ENCODE measurements around the gene AADAT. TPM values are rescaled to one million over a fixed set of nuclear protein-coding genes. Genes with fewer than 3 reads are reported as not detected.

Gene AADAT
- total and polyA plus RNA-seq, 4 donors: 3.8 to 16.1 (median 12.4) TPM

GRCh38 chr4:170035231-170035630 lies 54.5 kb downstream of the AADAT start:
- Histone ChIP-seq H3K4me1 (ENCODE audit: control insufficient read depth in 4 of 4, insufficient read depth in 4 of 4, low read length in 3 of 4) (peaks cover 0 to 10% (median 4%) of the 10 kb centered on the region in 4 donors), H3K4me3 (ENCODE audit: low read depth in 1 of 3, low read length in 3 of 3) (no peak overlapping the region), H3K27ac (ENCODE audit: low read depth in 1 of 2, low read length in 2 of 2) (no peak overlapping the region), H3K27me3 (ENCODE audit: control insufficient read depth in 4 of 4, insufficient read depth in 4 of 4, low read length in 3 of 4) (no peaks in the 10 kb centered on the region), H3K9me3 (ENCODE audit: control insufficient read depth in 4 of 4, low read length in 3 of 4) (no peaks in the 10 kb centered on the region), H3K9ac (ENCODE audit: low read depth in 1 of 2, low read length in 2 of 2) (no peak overlapping the region), H3K36me3 (ENCODE audit: control insufficient read depth in 4 of 4, insufficient read depth in 3 of 4, low read depth in 1 of 4, low read length in 3 of 4) (no peaks in the 10 kb centered on the region)
- WGBS: 58% methylated on average over 1 of the region's 1 CpG
- TF ChIP-seq ATF3 (IDR thresholded peaks at IDR 0.05) (no peak), MAX (IDR thresholded peaks at IDR 0.05) (no peak), CTCF (IDR thresholded peaks at IDR 0.05; ENCODE audit: low read depth, low read length, missing input control) (no peak), HNF4G (IDR thresholded peaks at IDR 0.05) (no peak), TAF1 (conservative IDR thresholded peaks at IDR 0.05) (no peak), GABPA (IDR thresholded peaks at IDR 0.05 in 1 of 2, conservative IDR thresholded peaks at IDR 0.05 in 1 of 2) (no peak), FOXA2 (IDR thresholded peaks at IDR 0.05) (no peak)
- no peak for DNase-seq (ENCODE audit: low spot score)

GRCh38 chr4:170033999-170034398 lies 55.8 kb downstream of the AADAT start:
- no peak for DNase-seq (ENCODE audit: low spot score)
- H3K27ac ChIP-seq (ENCODE audit: low read depth in 1 of 2, low read length in 2 of 2): no peak overlapping the region
- H3K27me3 ChIP-seq (ENCODE audit: control insufficient read depth in 4 of 4, insufficient read depth in 4 of 4, low read length in 3 of 4): no peaks in the 10 kb centered on the region
- H3K4me3 ChIP-seq (ENCODE audit: low read depth in 1 of 3, low read length in 3 of 3): no peak overlapping the region
- peaks cover 0 to 10% (median 4%) of the 10 kb centered on the region in 4 donors for H3K4me1 ChIP-seq (ENCODE audit: control insufficient read depth in 4 of 4, insufficient read depth in 4 of 4, low read length in 3 of 4)
- no peaks in the 10 kb centered on the region for H3K36me3 ChIP-seq (ENCODE audit: control insufficient read depth in 4 of 4, insufficient read depth in 3 of 4, low read depth in 1 of 4, low read length in 3 of 4)
- WGBS: 95% methylated on average over 2 of the region's 2 CpGs
- H3K9ac ChIP-seq (ENCODE audit: low read depth in 1 of 2, low read length in 2 of 2): no peak overlapping the region
- TF ChIP-seq CTCF (IDR thresholded peaks at IDR 0.05; ENCODE audit: low read depth, low read length, missing input control) (no peak), SP1 (IDR thresholded peaks at IDR 0.05) (no peak), RXRA (IDR thresholded peaks at IDR 0.05) (no peak), RAD21 (IDR thresholded peaks at IDR 0.05) (no peak), YY1 (IDR thresholded peaks at IDR 0.05) (no peak), NR2F2 (IDR thresholded peaks at IDR 0.05) (no peak), ATF3 (IDR thresholded peaks at IDR 0.05) (no peak)
- H3K9me3 ChIP-seq (ENCODE audit: control insufficient read depth in 4 of 4, low read length in 3 of 4): no peaks in the 10 kb centered on the region

- no peaks in the 10 kb centered on the region for H3K27me3 ChIP-seq (ENCODE audit: control insufficient read depth in 4 of 4, insufficient read depth in 4 of 4, low read length in 3 of 4)
- WGBS: 53% methylated on average over 1 of the region's 1 CpG
- H3K4me1 ChIP-seq (ENCODE audit: control insufficient read depth in 4 of 4, insufficient read depth in 4 of 4, low read length in 3 of 4): peaks cover 0 to 10% (median 4%) of the 10 kb centered on the region in 4 donors
- H3K9ac ChIP-seq (ENCODE audit: low read depth in 1 of 2, low read length in 2 of 2): no peak overlapping the region
- no peak overlapping the region for H3K27ac ChIP-seq (ENCODE audit: low read depth in 1 of 2, low read length in 2 of 2)
- no peak overlapping the region for H3K4me3 ChIP-seq (ENCODE audit: low read depth in 1 of 3, low read length in 3 of 3)
- no peaks in the 10 kb centered on the region for H3K36me3 ChIP-seq (ENCODE audit: control insufficient read depth in 4 of 4, insufficient read depth in 3 of 4, low read depth in 1 of 4, low read length in 3 of 4)
- TF ChIP-seq GABPA (IDR thresholded peaks at IDR 0.05 in 1 of 2, conservative IDR thresholded peaks at IDR 0.05 in 1 of 2): no peak
- no peak for TF ChIP-seq FOXA2 (IDR thresholded peaks at IDR 0.05)
- no peak for TF ChIP-seq EGR1 (IDR thresholded peaks at IDR 0.05; ENCODE audit: low read depth in 2 of 2)
- DNase-seq (ENCODE audit: low spot score): no peak
- H3K9me3 ChIP-seq (ENCODE audit: control insufficient read depth in 4 of 4, low read length in 3 of 4): no peaks in the 10 kb centered on the region
These were observed 59.6 kb downstream of the AADAT start for GRCh38 chr4:170030121-170030520.

Data from liver (tissue), 9 donors.